GM19455 (cell line): ENCODE results near the gene SPINDOC.

Experiments used
- ATAC-seq: cut with Tn5 transposase; IDR thresholded peaks from one replicate; pipeline ENCODE4 v1.9.1; 2021; ENCODE audit not compliant: unreplicated experiment

The SPINDOC gene

DNA sequence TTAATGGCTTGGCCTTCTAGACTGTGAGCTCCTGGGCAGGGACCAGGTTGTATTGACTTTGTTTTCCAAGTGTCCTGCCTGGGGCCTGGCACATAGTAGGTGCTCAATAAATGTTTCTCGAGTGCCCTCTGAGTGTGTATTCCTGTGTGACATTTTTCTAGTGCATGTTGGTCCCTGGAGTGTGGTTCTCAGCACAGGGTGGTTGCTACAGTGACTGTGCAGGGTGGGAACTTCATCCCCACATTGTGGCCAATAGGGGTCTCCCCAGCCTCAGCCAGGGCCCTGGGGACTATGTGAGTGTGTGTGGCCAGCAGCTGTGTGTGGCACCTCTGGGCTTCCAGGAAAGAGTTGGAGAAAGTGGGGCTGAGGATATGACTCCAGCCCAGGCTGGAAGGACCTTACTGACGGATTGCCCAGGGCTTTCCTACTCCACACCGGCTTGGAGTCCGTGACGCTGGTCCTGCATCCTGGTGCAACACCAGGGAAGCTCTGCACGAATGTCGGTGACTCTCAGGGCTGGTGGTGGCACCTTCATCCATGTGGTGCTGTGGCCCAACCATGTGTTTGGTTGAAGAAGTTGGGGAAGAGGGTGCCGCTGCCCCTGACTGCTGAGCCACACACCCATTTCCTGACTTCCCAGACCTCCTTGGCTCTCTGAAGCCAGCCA lies 16.7 kb downstream of the SPINDOC start:
- no peak for ATAC-seq

- ATAC-seq = no peak
Observed at GRCh38 chr11:63831326-63831725, 18.1 kb downstream of the SPINDOC start.

GRCh38 chr11:63832336-63832735 lies 19.1 kb downstream of the SPINDOC start:
- no peak for ATAC-seq

- ATAC-seq = no peak
Observed at GRCh38 chr11:63833048-63833447, 19.8 kb downstream of the SPINDOC start.

GRCh38 chr11:63834535-63835157 lies 21.4 kb downstream of the SPINDOC start:
- no peak for ATAC-seq

DNA sequence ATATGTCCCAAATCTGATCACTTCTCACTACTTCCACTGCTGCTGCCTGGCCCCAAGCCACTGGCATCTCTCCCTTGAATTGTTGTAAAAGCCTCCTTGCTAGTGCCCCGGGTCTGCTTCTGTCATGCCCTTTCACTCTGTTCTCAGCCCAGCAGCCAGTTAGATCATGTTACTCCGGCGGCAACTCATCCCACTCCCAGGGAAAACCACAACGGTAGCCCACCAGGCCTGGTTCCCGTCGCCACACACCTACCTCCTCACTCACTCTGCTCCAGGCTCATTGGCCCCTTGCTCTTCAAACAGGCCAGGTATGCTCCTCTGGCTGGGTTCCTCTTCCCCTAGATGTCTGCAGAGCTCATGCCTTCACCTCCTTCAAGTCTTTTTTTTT lies 21.9 kb downstream of the SPINDOC start:
- no peak for ATAC-seq

- ATAC-seq = no peak
Observed at GRCh38 chr11:63837027-63837688, 23.9 kb downstream of the SPINDOC start.

GRCh38 chr11:63837739-63838138 lies 24.5 kb downstream of the SPINDOC start:
- ATAC-seq = no peak

- no peak for ATAC-seq
Observed at GRCh38 chr11:63838150-63838677, 25.0 kb downstream of the SPINDOC start.

GRCh38 chr11:63838678-63839507 lies 25.6 kb downstream of the SPINDOC start, which contains the start of gene MARK2:
Gene MARK2 (plus strand): TSS chr11:63839110. CDS start chr11:63839507, 397 bp downstream.
- peak; percentile 77 for ATAC-seq

DNA sequence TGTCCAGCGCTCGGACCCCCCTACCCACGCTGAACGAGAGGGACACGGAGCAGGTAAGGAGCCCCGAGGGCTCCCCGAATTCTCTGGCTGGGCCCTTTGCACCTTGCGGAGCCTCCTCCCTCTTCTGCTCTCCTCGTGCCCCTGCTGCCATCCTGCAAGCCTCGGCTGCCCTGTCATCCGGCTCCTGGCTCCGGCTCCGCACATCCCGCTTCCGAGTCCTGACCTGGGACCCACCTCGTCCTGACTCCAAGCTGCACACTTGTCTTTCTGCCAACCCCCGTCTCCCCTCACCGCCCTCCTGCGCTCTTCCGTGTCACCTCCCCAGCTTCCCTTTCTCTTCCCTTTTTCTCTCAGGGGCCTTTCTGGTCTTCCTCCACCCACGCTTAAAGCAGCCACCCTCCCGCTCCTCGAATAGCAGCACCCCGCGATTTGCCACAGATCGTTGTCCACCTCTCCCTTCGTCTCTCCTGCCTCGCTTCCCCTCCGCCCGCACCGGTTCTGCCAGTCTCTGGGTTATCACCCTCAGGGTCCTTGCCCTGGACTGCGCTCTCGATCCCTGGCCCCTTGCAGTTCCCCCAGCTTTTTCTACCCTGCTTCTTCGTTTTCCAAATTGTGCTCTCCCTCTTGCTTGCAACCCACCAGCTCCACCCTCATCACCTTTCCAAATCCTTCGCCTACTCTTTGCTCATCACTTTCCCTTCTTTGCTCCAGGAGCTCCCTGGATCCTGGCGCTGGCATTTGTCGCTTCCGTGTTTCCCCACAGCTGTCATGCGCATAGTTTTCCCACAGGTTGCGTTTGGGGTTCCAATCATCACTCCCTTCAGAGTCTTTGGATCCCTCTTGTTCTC lies 26.5 kb downstream of the SPINDOC start:
- ATAC-seq = peak; percentile 6

DNA sequence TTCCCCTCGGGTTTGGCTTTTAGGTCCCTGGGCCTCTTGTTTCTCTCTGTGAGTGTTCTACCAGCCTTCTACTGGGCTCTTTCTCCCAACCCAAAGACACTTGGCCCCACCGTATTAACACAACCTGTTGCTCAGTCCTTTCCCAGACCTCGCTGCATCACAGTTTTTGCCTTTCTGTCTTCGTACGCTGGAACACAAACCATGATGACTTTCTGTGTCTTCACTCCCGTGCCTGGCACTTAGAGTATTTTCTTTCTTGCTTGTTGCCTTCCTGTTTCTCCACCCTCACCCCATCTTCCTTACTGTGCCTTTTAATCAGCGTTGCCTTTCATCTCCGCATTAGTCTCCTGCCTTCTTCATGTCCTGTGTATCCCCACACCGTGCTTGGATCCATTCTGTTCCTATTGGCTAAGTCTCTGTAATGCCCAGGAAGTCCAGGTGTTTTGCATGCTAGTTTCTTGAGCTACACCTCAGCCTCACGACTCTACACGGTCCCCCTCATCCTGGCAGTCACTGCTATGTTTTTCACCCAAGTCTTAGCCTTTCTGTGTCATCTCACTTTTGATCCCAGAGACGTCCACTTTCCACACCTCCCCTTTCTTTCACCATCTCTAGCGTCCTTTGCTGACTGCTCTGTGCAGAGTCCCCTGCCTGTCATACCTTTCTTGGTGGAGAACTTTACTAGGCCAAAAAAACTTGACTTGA lies 27.3 kb downstream of the SPINDOC start:
- no peak for ATAC-seq

DNA sequence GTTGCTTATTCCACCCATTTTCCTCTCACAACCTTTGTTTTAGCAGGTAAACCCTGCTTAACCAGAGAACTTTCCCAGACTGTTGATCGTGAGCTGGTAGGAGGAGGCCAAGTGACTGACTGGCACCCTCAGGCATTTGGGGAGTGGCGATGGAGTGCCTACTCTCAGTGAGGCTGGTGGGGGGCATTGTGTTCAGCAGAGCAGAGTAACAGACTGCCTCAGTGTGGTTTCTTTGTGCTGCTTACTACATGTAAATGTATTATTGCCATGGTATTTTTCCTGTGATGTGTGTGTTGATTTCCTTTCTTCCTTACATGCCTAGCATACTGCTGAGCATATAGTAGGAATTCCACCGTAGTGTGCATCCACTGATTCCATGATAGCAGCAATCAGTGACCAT lies 28.3 kb downstream of the SPINDOC start:
- no peak for ATAC-seq

DNA sequence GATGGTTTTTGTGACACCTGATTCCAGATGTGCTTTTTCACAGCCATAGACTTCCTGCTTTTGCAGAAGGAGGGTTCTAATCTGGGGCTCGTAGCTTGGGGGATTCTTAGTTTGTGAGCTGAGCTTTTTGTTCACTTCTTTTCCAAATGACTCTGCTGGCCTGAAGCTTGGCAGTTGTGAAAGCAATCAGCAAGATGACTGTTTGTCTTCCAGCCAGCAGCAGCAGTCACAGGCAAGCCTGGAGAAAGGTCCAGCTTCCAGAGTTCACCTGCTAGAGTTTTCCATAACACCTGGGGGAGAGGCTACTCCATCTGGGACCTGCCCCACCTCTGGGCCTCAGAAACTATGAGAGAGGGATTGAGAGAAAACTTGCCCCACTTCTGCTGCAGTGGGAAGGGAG lies 29.8 kb downstream of the SPINDOC start:
- no peak for ATAC-seq

GRCh38 chr11:63844836-63845235 lies 31.6 kb downstream of the SPINDOC start:
- no peak for ATAC-seq

DNA sequence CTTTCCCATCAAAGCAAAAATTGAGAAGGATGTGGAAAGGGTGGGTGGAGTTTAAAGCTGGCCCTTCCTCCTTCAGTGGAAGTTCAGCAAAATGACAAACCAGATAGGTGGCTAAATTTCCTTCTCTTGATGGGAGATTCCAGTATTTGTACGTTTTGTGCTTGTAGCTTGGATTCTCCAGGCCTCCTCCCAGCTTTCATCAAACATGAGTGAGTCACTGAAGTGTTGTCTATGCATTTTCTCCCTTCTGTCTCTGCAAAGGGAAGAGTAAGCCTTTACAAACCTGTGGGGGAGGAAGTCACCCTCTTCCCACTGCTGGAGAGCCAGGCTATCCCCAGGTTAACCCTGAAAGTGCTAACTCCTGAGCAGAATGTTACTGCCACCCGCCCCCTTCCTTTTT lies 32.0 kb downstream of the SPINDOC start:
- no peak for ATAC-seq

GRCh38 chr11:63845911-63846310 lies 32.7 kb downstream of the SPINDOC start:
- no peak for ATAC-seq

DNA sequence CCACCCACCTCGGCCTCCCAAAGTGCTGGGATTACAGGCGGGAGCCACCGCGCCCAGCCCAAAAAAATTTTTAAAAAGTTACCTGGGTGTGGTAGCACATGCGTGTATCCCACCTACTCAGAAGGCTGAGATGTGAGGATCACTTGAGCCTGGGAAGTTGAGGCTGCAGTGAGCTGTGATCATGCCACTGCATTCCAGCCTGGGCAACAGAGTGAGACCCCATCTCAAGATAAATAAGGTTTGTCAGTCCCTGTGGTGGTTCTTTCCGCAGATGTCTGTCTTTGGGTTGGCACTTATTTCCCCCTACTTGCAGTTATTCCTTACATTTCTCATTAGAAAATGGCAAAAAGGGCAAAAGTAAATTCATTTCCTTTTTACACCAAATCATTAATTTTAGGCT lies 33.6 kb downstream of the SPINDOC start:
- no peak for ATAC-seq

DNA sequence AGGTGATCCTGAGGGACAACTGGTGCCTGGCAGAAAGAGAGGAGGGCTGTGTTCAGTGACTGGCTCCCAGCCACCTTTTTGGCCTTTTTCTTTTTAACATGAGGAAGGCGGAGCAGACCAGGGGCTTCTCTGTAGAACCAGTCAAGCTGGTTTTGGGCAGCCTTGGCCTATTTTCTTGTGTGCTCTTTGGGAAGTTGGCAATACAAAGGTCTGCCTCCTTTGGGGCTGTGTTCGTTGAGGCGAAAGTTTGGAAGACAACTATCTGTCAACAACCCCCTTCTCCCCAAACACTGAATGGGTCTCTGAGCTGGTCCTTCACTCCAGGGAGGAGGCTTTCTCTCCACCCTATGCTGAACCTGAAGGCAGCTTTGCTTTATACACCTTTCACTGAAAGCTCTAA lies 34.1 kb downstream of the SPINDOC start:
- no peak for ATAC-seq

- no peak for ATAC-seq
Observed at GRCh38 chr11:63849691-63850090, 36.4 kb downstream of the SPINDOC start.
